ENCODE data around the gene RPA3. TPM values are rescaled to one million over a fixed set of nuclear protein-coding genes. Genes with fewer than 3 reads are reported as not detected.

Gene RPA3
- polyA plus RNA-seq, 3 donors from 2014 or later, result 59.0 to 90.4 (median 62.3) TPM

DNA sequence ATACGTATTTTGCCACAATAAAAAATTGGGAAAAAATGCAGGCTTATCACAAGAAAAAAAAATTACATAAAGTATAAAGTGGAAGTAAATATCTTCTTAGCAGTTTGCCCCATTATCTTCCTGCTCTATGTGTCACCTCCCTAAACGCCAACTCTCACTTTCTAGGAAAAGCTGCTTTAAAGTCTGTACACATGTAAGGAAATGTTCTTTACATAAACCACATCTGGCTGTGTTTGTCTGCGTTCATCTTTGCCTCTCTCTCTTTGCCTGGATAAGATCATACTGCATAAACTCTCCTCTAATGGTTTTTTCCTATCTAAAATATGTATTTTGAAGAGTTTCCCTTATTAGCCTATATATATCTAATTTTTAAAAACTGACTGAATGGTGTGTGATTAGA is 100.9 kb downstream of the RPA3 start:
- no peak overlapping the region for H3K4me3 Mint-ChIP-seq
- peaks cover 0 to under 1% (median 0%) of the 10 kb centered on the region in 3 donors for H3K36me3 Mint-ChIP-seq
- H3K27ac Mint-ChIP-seq, result no peak overlapping the region
- no peaks in the 10 kb centered on the region for H3K9me3 Mint-ChIP-seq
- no peak for DNase-seq
- H3K4me1 Mint-ChIP-seq, result no peaks in the 10 kb centered on the region
- H3K27me3 Mint-ChIP-seq (ENCODE audit: low read depth in 3 of 3), result peaks cover 1 to 4% (median 2%) of the 10 kb centered on the region in 3 donors

- H3K4me1 Mint-ChIP-seq, result no peaks in the 10 kb centered on the region
- no peak for DNase-seq
- no peak overlapping the region for H3K4me3 Mint-ChIP-seq
- H3K27ac Mint-ChIP-seq, result no peak overlapping the region
- H3K9me3 Mint-ChIP-seq, result no peaks in the 10 kb centered on the region
- peaks cover 0 to 7% (median 3%) of the 10 kb centered on the region in 3 donors for H3K36me3 Mint-ChIP-seq
- H3K27me3 Mint-ChIP-seq (ENCODE audit: low read depth in 3 of 3), result peaks cover 0 to 3% (median 1%) of the 10 kb centered on the region in 3 donors
These were observed 104.2 kb downstream of the RPA3 start for GRCh38 chr7:7614018-7614741.

DNA sequence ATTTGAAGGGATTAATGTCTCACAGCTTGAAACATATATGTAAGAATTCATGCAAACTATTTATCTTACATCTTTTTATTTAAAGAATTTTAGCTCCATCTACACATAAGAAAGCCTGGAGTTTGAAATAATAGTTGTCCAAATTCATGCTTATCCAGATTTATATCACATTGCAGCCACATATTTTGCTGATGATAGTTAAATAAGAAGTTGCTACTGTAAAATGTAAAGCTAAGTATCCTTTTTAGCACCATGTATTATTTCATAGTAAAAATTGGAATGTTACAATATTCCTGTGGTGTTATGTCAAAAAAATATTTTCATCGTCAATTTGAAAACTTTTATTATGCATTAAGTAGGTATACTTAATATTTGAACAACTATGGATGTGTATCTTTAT is 105.2 kb downstream of the RPA3 start:
- Mint-ChIP-seq H3K4me1 (no peaks in the 10 kb centered on the region), H3K9me3 (no peaks in the 10 kb centered on the region), H3K4me3 (no peak overlapping the region), H3K36me3 (peaks cover 0 to 7% (median 3%) of the 10 kb centered on the region in 3 donors), H3K27me3 (ENCODE audit: low read depth in 3 of 3) (peaks cover 0 to 1% (median 0%) of the 10 kb centered on the region in 3 donors), H3K27ac (no peak overlapping the region)
- no peak for DNase-seq

GRCh38 chr7:7612519-7612918 is 105.9 kb downstream of the RPA3 start:
- Mint-ChIP-seq H3K27ac (no peak overlapping the region), H3K4me1 (no peaks in the 10 kb centered on the region), H3K36me3 (peaks cover 5 to 12% (median 8%) of the 10 kb centered on the region in 3 donors), H3K4me3 (no peak overlapping the region), H3K9me3 (no peaks in the 10 kb centered on the region), H3K27me3 (ENCODE audit: low read depth in 3 of 3) (peaks cover 0 to 1% (median 0%) of the 10 kb centered on the region in 3 donors)
- DNase-seq, result no peak

DNA sequence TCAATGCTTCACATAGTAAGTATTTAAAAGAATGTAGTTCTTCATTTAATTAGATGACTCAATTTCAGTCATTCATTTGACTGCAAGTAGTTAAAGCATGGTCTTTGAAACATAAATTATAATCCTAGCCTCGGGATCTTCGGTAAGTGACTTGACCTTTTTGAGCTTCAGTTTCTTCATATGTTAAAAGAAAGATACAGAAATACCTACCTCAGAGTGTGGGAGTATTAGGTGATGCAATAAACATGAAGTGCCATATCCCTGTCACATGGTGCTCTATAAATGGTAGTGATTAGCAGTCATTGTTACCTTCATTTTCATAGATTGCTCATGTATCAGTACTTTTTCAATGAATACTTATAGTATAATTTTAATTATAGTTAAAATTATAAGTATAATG is 109.1 kb downstream of the RPA3 start:
- H3K27ac Mint-ChIP-seq, result no peak overlapping the region
- H3K9me3 Mint-ChIP-seq, result no peaks in the 10 kb centered on the region
- H3K27me3 Mint-ChIP-seq (ENCODE audit: low read depth in 3 of 3), result no peaks in the 10 kb centered on the region
- H3K36me3 Mint-ChIP-seq, result peaks cover 6 to 13% (median 12%) of the 10 kb centered on the region in 3 donors
- DNase-seq, result no peak
- no peak overlapping the region for H3K4me3 Mint-ChIP-seq
- no peaks in the 10 kb centered on the region for H3K4me1 Mint-ChIP-seq

GRCh38 chr7:7607010-7607409 is 111.4 kb downstream of the RPA3 start:
- no peak for DNase-seq
- H3K36me3 Mint-ChIP-seq, result peaks cover 6 to 13% (median 8%) of the 10 kb centered on the region in 3 donors
- no peaks in the 10 kb centered on the region for H3K27me3 Mint-ChIP-seq (ENCODE audit: low read depth in 3 of 3)
- no peaks in the 10 kb centered on the region for H3K9me3 Mint-ChIP-seq
- H3K4me3 Mint-ChIP-seq, result no peak overlapping the region
- no peaks in the 10 kb centered on the region for H3K4me1 Mint-ChIP-seq
- no peak overlapping the region for H3K27ac Mint-ChIP-seq

- peak overlapping the region; percentile 66 to 87 (median 78) for H3K27ac Mint-ChIP-seq
- peak; percentile 42 to 65 (median 61) for DNase-seq
- H3K36me3 Mint-ChIP-seq, result peaks cover 17 to 35% (median 26%) of the 10 kb centered on the region in 3 donors
- H3K27me3 Mint-ChIP-seq (ENCODE audit: low read depth in 3 of 3), result peaks cover 0 to 2% (median 0%) of the 10 kb centered on the region in 3 donors
- peak overlapping the region; percentile 54 to 82 (median 73) for H3K4me3 Mint-ChIP-seq
- peaks cover 16 to 24% of the 10 kb centered on the region in 2 donors for H3K4me1 Mint-ChIP-seq
- no peaks in the 10 kb centered on the region for H3K9me3 Mint-ChIP-seq
These were observed 122.2 kb downstream of the RPA3 start for GRCh38 chr7:7596176-7596575.

- Mint-ChIP-seq H3K27me3 (ENCODE audit: low read depth in 3 of 3) (peaks cover 0 to 1% (median 0%) of the 10 kb centered on the region in 3 donors), H3K4me1 (peaks cover 19 to 24% of the 10 kb centered on the region in 2 donors), H3K9me3 (no peaks in the 10 kb centered on the region), H3K4me3 (peak overlapping the region in 1 of 5 donors; percentile 25), H3K36me3 (peaks cover 17 to 31% (median 26%) of the 10 kb centered on the region in 3 donors), H3K27ac (peak overlapping the region in 2 of 6 donors; percentile 19 to 66)
- DNase-seq, result peak; percentile 11 to 33 (median 32)
These were observed 123.0 kb downstream of the RPA3 start for GRCh38 chr7:7595451-7595850.

Other genes starting within 250 kb of the RPA3 start
- not detected for gene COL28A1, start 182.7 kb downstream of the RPA3 start, polyA plus RNA-seq
- gene MIOS, start 151.7 kb downstream of the RPA3 start, polyA plus RNA-seq, result 10 to 100 TPM; 17.4 to 20.6 (median 19.4) TPM
- 10 to 100 TPM; 16.9 to 21.8 (median 17.2) TPM for gene UMAD1, start 77.9 kb downstream of the RPA3 start, polyA plus RNA-seq